Measurements from ENCODE around the gene KLRC2.
"Not testable (repeated sequence)": the region's sequence is repeated elsewhere in the genome, so short reads cannot be mapped to it uniquely, and the experiment has no call there.

DNA sequence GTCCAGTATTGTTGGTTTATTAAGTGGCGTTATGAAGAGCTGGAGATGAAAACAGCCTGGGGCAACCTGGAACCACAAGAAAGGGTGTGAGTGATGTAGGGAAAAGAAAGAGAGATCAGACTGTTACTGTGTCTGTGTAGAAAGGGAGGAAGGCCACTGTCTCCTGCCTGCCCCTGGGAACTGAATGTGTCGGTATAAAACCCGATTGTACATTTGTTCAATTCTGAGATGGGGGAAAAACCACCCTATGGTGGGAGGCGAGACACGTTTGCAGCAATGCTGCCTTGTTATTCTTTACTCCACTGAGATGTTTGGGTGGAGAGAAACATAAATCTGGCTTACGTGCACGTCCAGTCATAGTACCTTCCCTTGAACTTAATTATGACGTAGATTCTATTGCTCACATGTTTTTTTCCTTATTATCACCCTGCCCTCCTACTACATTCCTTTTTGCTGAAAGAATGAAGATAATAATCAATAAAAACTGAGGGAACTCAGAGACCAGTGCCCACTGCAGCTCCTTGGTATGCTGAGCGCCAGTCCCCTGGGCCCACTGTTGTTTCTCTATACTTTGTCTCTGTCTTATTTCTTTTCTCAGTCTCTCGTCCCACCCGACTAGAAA lies 41.2 kb downstream of the KLRC2 start:
- TF ChIP-seq, protein P1, sequence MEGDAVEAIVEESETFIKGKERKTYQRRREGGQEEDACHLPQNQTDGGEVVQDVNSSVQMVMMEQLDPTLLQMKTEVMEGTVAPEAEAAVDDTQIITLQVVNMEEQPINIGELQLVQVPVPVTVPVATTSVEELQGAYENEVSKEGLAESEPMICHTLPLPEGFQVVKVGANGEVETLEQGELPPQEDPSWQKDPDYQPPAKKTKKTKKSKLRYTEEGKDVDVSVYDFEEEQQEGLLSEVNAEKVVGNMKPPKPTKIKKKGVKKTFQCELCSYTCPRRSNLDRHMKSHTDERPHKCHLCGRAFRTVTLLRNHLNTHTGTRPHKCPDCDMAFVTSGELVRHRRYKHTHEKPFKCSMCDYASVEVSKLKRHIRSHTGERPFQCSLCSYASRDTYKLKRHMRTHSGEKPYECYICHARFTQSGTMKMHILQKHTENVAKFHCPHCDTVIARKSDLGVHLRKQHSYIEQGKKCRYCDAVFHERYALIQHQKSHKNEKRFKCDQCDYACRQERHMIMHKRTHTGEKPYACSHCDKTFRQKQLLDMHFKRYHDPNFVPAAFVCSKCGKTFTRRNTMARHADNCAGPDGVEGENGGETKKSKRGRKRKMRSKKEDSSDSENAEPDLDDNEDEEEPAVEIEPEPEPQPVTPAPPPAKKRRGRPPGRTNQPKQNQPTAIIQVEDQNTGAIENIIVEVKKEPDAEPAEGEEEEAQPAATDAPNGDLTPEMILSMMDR (conservative IDR thresholded peaks at IDR 0.05; ENCODE audit: low read depth, low read length) = not testable (repeated sequence)
- TF ChIP-seq EZH2 (IDR thresholded peaks at IDR 0.05; ENCODE audit: borderline replicate concordance, low read depth, low read length, poor library complexity, severe bottlenecking) = not testable (repeated sequence)
